Mesothelial cell of epicardium (in vitro differentiated cells): Measurements from ENCODE around the gene MACROD2. TPM values are rescaled to one million over a fixed set of nuclear protein-coding genes. Genes with fewer than 3 reads are reported as not detected.
"Not testable (repeated sequence)": the region's sequence is repeated elsewhere in the genome, so short reads cannot be mapped to it uniquely, and the experiment has no call there.

ENCODE experiments used
- DNase-seq, 2 experiments: peaks; one replicate each; pipeline ENCODE4 v3.0.0; 2021; ENCODE audit warnings: low spot score in 2 of 2; ENCODE audit not compliant: unreplicated experiment in 2 of 2
- H3K27ac Mint-ChIP-seq: 2 replicates; pipeline ENCODE4 v1.8.0; 2021; ENCODE audit warnings: mixed read lengths
- H3K27me3 Mint-ChIP-seq: 2 replicates; pipeline ENCODE4 v1.8.0; 2021; ENCODE audit warnings: low read depth, mixed read lengths
- H3K36me3 Mint-ChIP-seq: 2 replicates; pipeline ENCODE4 v1.8.0; 2021; ENCODE audit warnings: mixed read lengths
- H3K4me1 Mint-ChIP-seq: 2 replicates; pipeline ENCODE4 v1.8.0; 2021; ENCODE audit warnings: mixed read lengths
- H3K4me3 Mint-ChIP-seq: 2 replicates; pipeline ENCODE4 v1.8.0; 2021; ENCODE audit warnings: mild to moderate bottlenecking, moderate library complexity, mixed read lengths
- H3K9me3 Mint-ChIP-seq: 2 replicates; pipeline ENCODE4 v1.8.0; 2021; ENCODE audit warnings: mixed read lengths
- total RNA-seq: library from RNA; stranded (reverse); gene quantifications from 3 replicates; pipeline ENCODE4 v1.2.1, GENCODE V29; 2021
- TF ChIP-seq, protein P1 (sequence below): fragments of 200-600 bp; sonication (generic); IDR thresholded peaks from one replicate; pipeline ENCODE4 v1.5.0; 2021; ENCODE audit warnings: antibody characterized with exemption; ENCODE audit not compliant: unreplicated experiment

MACROD2 gene
- total RNA-seq, 1 donor from 2014 or later: 10.0 TPM

- TF ChIP-seq, protein P1, sequence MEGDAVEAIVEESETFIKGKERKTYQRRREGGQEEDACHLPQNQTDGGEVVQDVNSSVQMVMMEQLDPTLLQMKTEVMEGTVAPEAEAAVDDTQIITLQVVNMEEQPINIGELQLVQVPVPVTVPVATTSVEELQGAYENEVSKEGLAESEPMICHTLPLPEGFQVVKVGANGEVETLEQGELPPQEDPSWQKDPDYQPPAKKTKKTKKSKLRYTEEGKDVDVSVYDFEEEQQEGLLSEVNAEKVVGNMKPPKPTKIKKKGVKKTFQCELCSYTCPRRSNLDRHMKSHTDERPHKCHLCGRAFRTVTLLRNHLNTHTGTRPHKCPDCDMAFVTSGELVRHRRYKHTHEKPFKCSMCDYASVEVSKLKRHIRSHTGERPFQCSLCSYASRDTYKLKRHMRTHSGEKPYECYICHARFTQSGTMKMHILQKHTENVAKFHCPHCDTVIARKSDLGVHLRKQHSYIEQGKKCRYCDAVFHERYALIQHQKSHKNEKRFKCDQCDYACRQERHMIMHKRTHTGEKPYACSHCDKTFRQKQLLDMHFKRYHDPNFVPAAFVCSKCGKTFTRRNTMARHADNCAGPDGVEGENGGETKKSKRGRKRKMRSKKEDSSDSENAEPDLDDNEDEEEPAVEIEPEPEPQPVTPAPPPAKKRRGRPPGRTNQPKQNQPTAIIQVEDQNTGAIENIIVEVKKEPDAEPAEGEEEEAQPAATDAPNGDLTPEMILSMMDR: no peak
- peaks cover 6% of the 10 kb centered on the region for H3K36me3 Mint-ChIP-seq
- H3K4me1 Mint-ChIP-seq: no peaks in the 10 kb centered on the region
- no peak within 1 kb of the TSS for H3K4me3 Mint-ChIP-seq
- no peak for DNase-seq
- no peak within 1 kb of the TSS for H3K27ac Mint-ChIP-seq
- peaks cover 14% of the 10 kb centered on the region for H3K27me3 Mint-ChIP-seq
- H3K9me3 Mint-ChIP-seq: peaks cover 38% of the 10 kb centered on the region
These were observed 4.9 kb upstream of the MACROD2 start, which contains the start of gene SEL1L2 for GRCh38 chr20:13990465-13990864. SEL1L2 (minus strand) TSS chr20:13990614; CDS start chr20:13990534, 80 bp downstream.

GRCh38 chr20:13991311-13991710 lies 4.0 kb upstream of the MACROD2 start:
- Mint-ChIP-seq H3K4me1 (peaks cover 3% of the 10 kb centered on the region), H3K9me3 (peaks cover 36% of the 10 kb centered on the region)
- TF ChIP-seq, protein P1: no peak

GRCh38 chr20:13991955-13992354 lies 3.4 kb upstream of the MACROD2 start:
- H3K27me3 Mint-ChIP-seq: peaks cover 18% of the 10 kb centered on the region
- not testable (repeated sequence) for H3K4me3 Mint-ChIP-seq, H3K27ac Mint-ChIP-seq, H3K36me3 Mint-ChIP-seq, H3K4me1 Mint-ChIP-seq, DNase-seq
- peaks cover 34% of the 10 kb centered on the region for H3K9me3 Mint-ChIP-seq

More at GRCh38 chr20:13991311-13991710, 4.0 kb upstream of the MACROD2 start:
- Mint-ChIP-seq H3K27me3 (peaks cover 12% of the 10 kb centered on the region), H3K4me3 (no peak overlapping the region), H3K27ac (no peak overlapping the region), H3K36me3 (peaks cover 6% of the 10 kb centered on the region)
- DNase-seq: no peak

DNA sequence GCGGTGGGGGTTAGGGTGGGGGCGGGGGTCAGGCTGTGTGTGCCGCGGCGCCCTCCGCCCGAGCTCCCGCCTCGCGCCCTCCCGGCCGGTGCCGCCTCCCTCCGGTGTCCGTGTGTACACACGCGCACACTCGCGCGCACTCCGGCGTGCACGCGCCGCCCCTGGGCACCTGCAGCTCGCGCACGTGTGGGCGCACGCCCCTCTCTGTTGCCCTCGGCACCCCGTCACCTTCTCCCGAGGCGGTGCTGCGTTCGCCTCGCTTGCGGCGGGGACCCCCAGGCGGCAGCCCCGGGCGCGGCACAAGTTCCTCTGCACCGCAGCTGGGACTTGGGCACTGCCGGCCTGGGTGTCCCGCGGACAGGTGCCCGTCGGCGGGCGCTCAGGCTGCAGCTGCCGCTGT lies 525 bp downstream of the MACROD2 start:
- TF ChIP-seq, protein P1: no peak
- peaks cover 6% of the 10 kb centered on the region for H3K36me3 Mint-ChIP-seq
- DNase-seq: peak; percentile 24 to 57
- H3K27me3 Mint-ChIP-seq: peaks cover 28% of the 10 kb centered on the region
- peaks cover 8% of the 10 kb centered on the region for H3K4me1 Mint-ChIP-seq
- peak overlapping the region; percentile 89 for H3K4me3 Mint-ChIP-seq
- peaks cover 27% of the 10 kb centered on the region for H3K9me3 Mint-ChIP-seq
- H3K27ac Mint-ChIP-seq: no peak overlapping the region

DNA sequence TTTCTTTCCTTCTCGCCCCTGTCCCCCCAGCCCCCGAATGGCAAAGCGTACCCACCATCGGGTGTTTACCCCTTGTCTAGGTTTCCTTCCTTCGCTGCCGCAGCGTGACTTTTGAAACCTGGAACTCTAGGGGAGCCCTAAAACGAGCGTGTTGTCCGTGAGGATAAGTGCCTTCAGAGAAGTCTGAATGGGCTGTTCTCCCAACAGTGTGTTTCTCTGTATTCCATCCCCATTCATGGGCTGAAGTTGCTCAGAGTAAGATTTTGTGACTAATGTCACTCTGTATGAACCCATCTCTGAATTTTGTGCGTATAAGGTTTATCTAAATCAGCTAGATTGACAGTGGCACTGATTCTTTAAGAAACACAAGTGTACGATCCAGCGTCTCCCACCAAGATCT lies 949 bp downstream of the MACROD2 start:
- TF ChIP-seq, protein P1: no peak
- H3K4me3 Mint-ChIP-seq: peak overlapping the region; percentile 89

DNA sequence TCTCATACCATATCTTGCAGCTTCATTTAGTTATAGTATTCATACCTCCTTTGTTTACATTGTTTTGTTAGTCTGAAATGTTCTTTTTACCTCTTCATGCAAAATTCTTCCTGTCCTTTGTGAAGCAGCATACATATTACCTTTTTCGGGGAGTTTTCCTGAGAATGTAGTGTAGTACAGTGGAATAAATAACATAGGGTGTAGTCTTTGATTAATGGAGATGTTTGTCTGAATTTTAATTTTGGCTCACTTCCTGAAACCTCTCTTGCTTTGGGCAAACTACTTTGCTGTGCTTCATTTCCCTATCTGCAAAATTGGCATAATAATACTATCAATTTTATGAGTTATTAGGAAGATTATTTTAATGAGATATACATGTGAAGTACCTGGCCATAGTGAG lies 5.6 kb downstream of the MACROD2 start:
- no peak overlapping the region for H3K4me3 Mint-ChIP-seq
- peaks cover 8% of the 10 kb centered on the region for H3K4me1 Mint-ChIP-seq
- H3K27me3 Mint-ChIP-seq: peaks cover 28% of the 10 kb centered on the region

More for the DNA sequence above, 949 bp downstream of the MACROD2 start:
- H3K27ac Mint-ChIP-seq: peak overlapping the region; percentile 66
- peaks cover 6% of the 10 kb centered on the region for H3K36me3 Mint-ChIP-seq
- H3K4me1 Mint-ChIP-seq: peaks cover 8% of the 10 kb centered on the region
- H3K27me3 Mint-ChIP-seq: peaks cover 28% of the 10 kb centered on the region
- DNase-seq: no peak
- peaks cover 27% of the 10 kb centered on the region for H3K9me3 Mint-ChIP-seq

More for the DNA sequence above, 5.6 kb downstream of the MACROD2 start:
- DNase-seq: no peak
- Mint-ChIP-seq H3K27ac (no peak overlapping the region), H3K9me3 (no peaks in the 10 kb centered on the region), H3K36me3 (no peaks in the 10 kb centered on the region)
- TF ChIP-seq, protein P1: no peak
